Right lobe of liver (tissue), 4 donors: ENCODE measurements around the gene SCMH1.

ENCODE experiments used
- POLR2A ChIP-seq: fragments of 450-650 bp; IDR thresholded peaks from one replicate; pipeline ENCODE4 v1.6.1; 2017; ENCODE audit warnings: antibody characterized with exemption, mild to moderate bottlenecking
- TF ChIP-seq, protein P1 (sequence below), 4 donors: fragments of 200-600 bp in 3 of 4; fragments of 450-650 bp in 1 of 4; IDR thresholded peaks; one replicate each; pipeline versions ENCODE4 v1.5.1 to v1.8.0; 2016 to 2022; ENCODE audit warnings: antibody characterized with exemption in 4 of 4, mild to moderate bottlenecking in 2 of 4
- donor health status: DM: no; HTN: no; CAD: no.
- donor health status: DM: no; HTN: no; CAD: no.
- donor health status: DM: no; HTN: yes; CAD: no.

DNA sequence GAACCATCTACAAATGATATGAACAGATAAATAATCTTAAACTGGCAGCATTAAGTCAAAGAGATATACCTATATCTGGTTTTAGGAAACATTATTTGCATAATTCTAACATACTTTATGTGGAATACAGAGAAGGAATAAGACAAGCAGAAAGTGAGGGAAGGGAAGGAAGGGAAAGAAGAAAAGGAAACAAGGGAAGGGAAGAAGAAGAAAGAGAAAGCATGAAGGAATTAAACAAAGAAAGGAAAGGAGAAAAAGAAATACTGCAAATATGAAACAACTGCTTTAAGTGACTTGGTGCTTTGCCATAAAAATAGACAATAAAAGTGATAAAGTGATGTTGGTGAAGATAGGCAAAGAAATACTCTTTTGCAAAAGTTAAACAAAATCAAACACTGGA, 20.1 kb downstream of the SCMH1 start:
- TF ChIP-seq, protein P1, sequence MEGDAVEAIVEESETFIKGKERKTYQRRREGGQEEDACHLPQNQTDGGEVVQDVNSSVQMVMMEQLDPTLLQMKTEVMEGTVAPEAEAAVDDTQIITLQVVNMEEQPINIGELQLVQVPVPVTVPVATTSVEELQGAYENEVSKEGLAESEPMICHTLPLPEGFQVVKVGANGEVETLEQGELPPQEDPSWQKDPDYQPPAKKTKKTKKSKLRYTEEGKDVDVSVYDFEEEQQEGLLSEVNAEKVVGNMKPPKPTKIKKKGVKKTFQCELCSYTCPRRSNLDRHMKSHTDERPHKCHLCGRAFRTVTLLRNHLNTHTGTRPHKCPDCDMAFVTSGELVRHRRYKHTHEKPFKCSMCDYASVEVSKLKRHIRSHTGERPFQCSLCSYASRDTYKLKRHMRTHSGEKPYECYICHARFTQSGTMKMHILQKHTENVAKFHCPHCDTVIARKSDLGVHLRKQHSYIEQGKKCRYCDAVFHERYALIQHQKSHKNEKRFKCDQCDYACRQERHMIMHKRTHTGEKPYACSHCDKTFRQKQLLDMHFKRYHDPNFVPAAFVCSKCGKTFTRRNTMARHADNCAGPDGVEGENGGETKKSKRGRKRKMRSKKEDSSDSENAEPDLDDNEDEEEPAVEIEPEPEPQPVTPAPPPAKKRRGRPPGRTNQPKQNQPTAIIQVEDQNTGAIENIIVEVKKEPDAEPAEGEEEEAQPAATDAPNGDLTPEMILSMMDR (IDR thresholded peaks at IDR 0.05) = no peak
- no peak for TF ChIP-seq POLR2A
